A549 (cell line): ENCODE results near the gene PRKCE. TPM values are rescaled to one million over a fixed set of nuclear protein-coding genes. Genes with fewer than 3 reads are reported as not detected.
A peak's percentile ranks its signal among the peaks of the same experiment; 100 is the strongest.

ENCODE experiments used
- ATAC-seq, 2 experiments: fragments of 200-7000 bp in 1 of 2; fragments of >200 bp in 1 of 2; cut with Nextera tagmentation in 1 of 2; cut with Tn5 transposase in 1 of 2; 3 replicates each; pipeline versions ENCODE4 v1.8.0 to v1.9.1; 2018 to 2020; ENCODE audit warnings: mild to moderate bottlenecking in 1 of 2, moderate library complexity in 1 of 2
- CTCF ChIA-PET: fragments of 300-600 bp; sonication (Branson Sonifier 250); formaldehyde crosslinking; extraction: SDS; loops from one replicate; lab custom pipeline; 2021; ENCODE audit warnings: antibody characterized with exemption, inconsistent platforms; lab: Yijun Ruan, JAX
- POLR2A ChIA-PET: fragments of 350-600 bp; formaldehyde crosslinking; extraction: SDS; loops from one replicate; lab custom pipeline; 2021; ENCODE audit warnings: antibody characterized with exemption, inconsistent platforms; lab: Yijun Ruan, JAX
- DNase-seq, 2 experiments: peaks; one replicate each; pipeline versions ENCODE4 v3.0.0 to v3.0.0-alpha.2; 2011 to 2016; ENCODE audit warnings: low read depth in 1 of 2, low spot score in 1 of 2
- FAIRE-seq: peaks from 2 replicates; lab custom pipeline; 2011; peaks lifted over from hg19 to GRCh38; lab: Jason Lieb, UNC
- H3K27ac ChIP-seq, 2 experiments: fragments of >200 bp; sonication (Bioruptor Twin); formaldehyde crosslinking; 3 replicates each; pipeline ENCODE4 v1.5.1; 2016 to 2017
- H3K4me1 ChIP-seq: fragments of >200 bp; sonication (Bioruptor Twin); formaldehyde crosslinking; 3 replicates; pipeline ENCODE4 v1.6.1; 2016
- H3K4me2 ChIP-seq: fragments of >200 bp; sonication (Bioruptor Twin); formaldehyde crosslinking; 3 replicates; pipeline ENCODE4 v1.6.1; 2016
- H3K4me3 ChIP-seq: fragments of >200 bp; sonication (Bioruptor Twin); formaldehyde crosslinking; 3 replicates; pipeline ENCODE4 v1.5.1; 2016
- H3K9me3 ChIP-seq: fragments of >200 bp; sonication (Bioruptor Twin); formaldehyde crosslinking; 3 replicates; pipeline ENCODE4 v1.6.1; 2016
- ATOH8 ChIP-seq: fragments of 250-450 bp; sonication (Bioruptor Pico); IDR thresholded peaks from 2 replicates; pipeline ENCODE4 v1.5.0; 2020; ENCODE audit warnings: low read depth, mild to moderate bottlenecking, moderate library complexity
- CBX8 ChIP-seq: fragments of 200-600 bp; sonication (generic); IDR thresholded peaks from 2 replicates; pipeline ENCODE4 v1.6.1; 2016
- CHD2 ChIP-seq: fragments of 150-350 bp; IDR thresholded peaks from 2 replicates; pipeline ENCODE4 v1.6.1; 2014; ENCODE audit warnings: low read length; ENCODE audit not compliant: partially characterized antibody
- CHD4 ChIP-seq: fragments of 200-600 bp; sonication (generic); IDR thresholded peaks from 2 replicates; pipeline ENCODE4 v1.6.1; 2016; ENCODE audit warnings: antibody characterized with exemption, mild to moderate bottlenecking, borderline replicate concordance
- CTCF ChIP-seq: fragments of >200 bp; sonication (Bioruptor Twin); formaldehyde crosslinking; IDR thresholded peaks from 3 replicates; pipeline ENCODE4 v1.5.1; 2016
- EHMT2 ChIP-seq: fragments of 200-600 bp; sonication (generic); IDR thresholded peaks from 2 replicates; pipeline ENCODE4 v1.6.1; 2016; ENCODE audit warnings: antibody characterized with exemption, low read depth, mild to moderate bottlenecking, moderate library complexity
- FOSB ChIP-seq: fragments of 250-450 bp; sonication (Bioruptor Pico); IDR thresholded peaks from 2 replicates; pipeline ENCODE4 v1.5.0; 2020; ENCODE audit warnings: mild to moderate bottlenecking, moderate library complexity
- FOSL2 ChIP-seq, 2 experiments: fragments of 450-650 bp in 1 of 2; fragments of >200 bp in 1 of 2; sonication (Bioruptor Twin) in 1 of 2; formaldehyde crosslinking; IDR thresholded peaks; 2 replicates each; pipeline versions ENCODE4 v1.5.0 to v1.6.1; 2016 to 2020; ENCODE audit warnings: mild to moderate bottlenecking in 1 of 2, moderate library complexity in 1 of 2
- HDAC2 ChIP-seq: fragments of 200-600 bp; sonication (generic); IDR thresholded peaks from 2 replicates; pipeline ENCODE4 v1.6.1; 2016
- HEYL ChIP-seq: fragments of 250-450 bp; sonication (Bioruptor Pico); IDR thresholded peaks from 2 replicates; pipeline ENCODE4 v1.8.0; 2021; ENCODE audit warnings: mild to moderate bottlenecking, moderate library complexity
- JUN ChIP-seq, 2 experiments: fragments of >200 bp; sonication (Bioruptor Twin); formaldehyde crosslinking; IDR thresholded peaks; 2 replicates in 1 of 2; 3 replicates in 1 of 2; pipeline ENCODE4 v1.6.1; 2016 to 2017
- JUNB ChIP-seq: fragments of >200 bp; sonication (Bioruptor Twin); formaldehyde crosslinking; IDR thresholded peaks from 2 replicates; pipeline ENCODE4 v1.6.1; 2016
- KDM1A ChIP-seq: fragments of 200-600 bp; sonication (generic); IDR thresholded peaks from 2 replicates; pipeline ENCODE4 v1.6.1; 2016; ENCODE audit warnings: low read depth, mild to moderate bottlenecking
- KDM5A ChIP-seq: fragments of 200-600 bp; sonication (generic); IDR thresholded peaks from 2 replicates; pipeline ENCODE4 v1.6.1; 2016; ENCODE audit warnings: antibody characterized with exemption, mild to moderate bottlenecking
- MAFK ChIP-seq: fragments of 450-650 bp; IDR thresholded peaks from 2 replicates; pipeline ENCODE4 v1.6.1; 2014; ENCODE audit not compliant: partially characterized antibody
- MAX ChIP-seq: IDR thresholded peaks from 2 replicates; pipeline ENCODE4 v1.6.1; 2012
- MAZ ChIP-seq: fragments of 150-350 bp; IDR thresholded peaks from 2 replicates; pipeline ENCODE4 v1.6.1; 2014; ENCODE audit warnings: antibody characterized with exemption, low read depth, low read length, borderline replicate concordance
- MYC ChIP-seq: IDR thresholded peaks from 2 replicates; pipeline ENCODE4 v1.6.1; 2012; ENCODE audit warnings: mild to moderate bottlenecking, inconsistent platforms, low read length, improper control_type of control experiment, borderline replicate concordance
- NFE2L2 ChIP-seq: fragments of 150-350 bp; conservative IDR thresholded peaks from 2 replicates; pipeline ENCODE4 v1.6.1; 2014; ENCODE audit warnings: low read length
- PHF8 ChIP-seq: fragments of 200-600 bp; sonication (generic); IDR thresholded peaks from 2 replicates; pipeline ENCODE4 v1.6.1; 2016; ENCODE audit warnings: low read depth, mild to moderate bottlenecking, antibody characterized with exemption, moderate library complexity, borderline replicate concordance
- RAD21 ChIP-seq, 2 experiments: fragments of >200 bp in 1 of 2; sonication (Bioruptor Twin) in 1 of 2; formaldehyde crosslinking in 1 of 2; IDR thresholded peaks in 1 of 2; conservative IDR thresholded peaks in 1 of 2; 2 replicates in 1 of 2; 3 replicates in 1 of 2; pipeline ENCODE4 v1.6.1; 2012 to 2018; ENCODE audit warnings: inconsistent platforms in 1 of 2
- RARB ChIP-seq: fragments of 250-450 bp; sonication (Bioruptor Pico); IDR thresholded peaks from 2 replicates; pipeline ENCODE4 v1.8.0; 2021; ENCODE audit warnings: mild to moderate bottlenecking, moderate library complexity
- RCOR1 ChIP-seq: fragments of 150-350 bp; IDR thresholded peaks from 2 replicates; pipeline ENCODE4 v1.6.1; 2014; ENCODE audit warnings: antibody characterized with exemption, low read length, low read depth
- RNF2 ChIP-seq: fragments of 200-600 bp; sonication (generic); IDR thresholded peaks from 2 replicates; pipeline ENCODE4 v1.6.1; 2016; ENCODE audit warnings: low read depth, mild to moderate bottlenecking, antibody characterized with exemption, moderate library complexity, borderline replicate concordance
- SREBF2 ChIP-seq: fragments of 450-650 bp; IDR thresholded peaks from 2 replicates; pipeline ENCODE4 v1.6.1; 2014; ENCODE audit warnings: mild to moderate bottlenecking, moderate library complexity
- TFCP2L1 ChIP-seq: fragments of 250-450 bp; sonication (Bioruptor Pico); IDR thresholded peaks from 2 replicates; pipeline ENCODE4 v1.5.0; 2021; ENCODE audit warnings: mild to moderate bottlenecking
- ZC3H11A ChIP-seq: fragments of 450-650 bp; IDR thresholded peaks from 2 replicates; pipeline ENCODE4 v1.6.1; 2014; ENCODE audit warnings: antibody characterized with exemption, mild to moderate bottlenecking
- ZFP36 ChIP-seq: fragments of 450-650 bp; IDR thresholded peaks from 2 replicates; pipeline ENCODE4 v1.6.1; 2014; ENCODE audit warnings: borderline replicate concordance; ENCODE audit not compliant: partially characterized antibody
- ZSCAN20 ChIP-seq: fragments of 250-450 bp; sonication (Bioruptor Pico); IDR thresholded peaks from 2 replicates; pipeline ENCODE4 v1.8.0; 2022; ENCODE audit warnings: mild to moderate bottlenecking, moderate library complexity
- WGBS: methylation state at CpG from one replicate; pipeline ENCODE4 v1.1.6; 2017; ENCODE audit errors: missing lambda C conversion rate; 5-methylcytosine and 5-hydroxymethylcytosine counted together
- polyA plus RNA-seq, 4 experiments: library from polyadenylated mRNA; depleted of rRNA in 3 of 4; stranded (reverse); fragments of >200 nt; fragmentation: RNase III in 1 of 4; extraction: RNeasy Plus Mini Kit Qiagen cat#74134 plus additional on column Dnase treatment in 1 of 4; gene quantifications; 2 replicates in 3 of 4; 3 replicates in 1 of 4; pipeline ENCODE4 v1.2.3, GENCODE V29; 2011 to 2017

The PRKCE gene
- polyA plus RNA-seq, 2 of the 4 experiments (the other 2 are of a cell fraction) = 11.5 to 12.0 TPM

GRCh38 chr2:45769854-45770576, 118.5 kb downstream of the PRKCE start:
- DNase-seq = no peak
- no peak for FAIRE-seq
- no peak for TF ChIP-seq ZFP36
- no peak for TF ChIP-seq RCOR1
- no peak for TF ChIP-seq FOSL2 (IDR thresholded peaks at IDR 0.05)
- no peak for TF ChIP-seq FOSL2 (CRISPR knock-in tag; IDR thresholded peaks at IDR 0.05)
- no peak for TF ChIP-seq JUN (IDR thresholded peaks at IDR 0.05)
- no peak for TF ChIP-seq SREBF2
- TF ChIP-seq HEYL (CRISPR knock-in tag) = no peak
- TF ChIP-seq KDM5A = no peak
- no peak for TF ChIP-seq JUNB
- TF ChIP-seq HDAC2 = no peak
- no peak for TF ChIP-seq ZC3H11A
- no peak for TF ChIP-seq PHF8
- WGBS = 79% methylated on average over 15 of the region's 15 CpGs
- CTCF ChIA-PET = interaction anchor here (0.6 to 1.0 kb wide), 2 partner anchors 11 to 1126 kb away, joined by 3 to 4 read pairs; no protein-coding TSS in a partner anchor
- no peak for ATAC-seq
- H3K4me2 ChIP-seq = no peak overlapping the region
- POLR2A ChIA-PET = interaction anchor here (0.7 kb wide), 1 partner anchor 45 kb away, joined by 3 read pairs; no protein-coding TSS in a partner anchor
- no peak overlapping the region for H3K27ac ChIP-seq
- no peak overlapping the region for H3K4me3 ChIP-seq
- no peaks in the 10 kb centered on the region for H3K4me1 ChIP-seq
- no peaks in the 10 kb centered on the region for H3K9me3 ChIP-seq

GRCh38 chr2:45770811-45771210, 119.3 kb downstream of the PRKCE start:
- Histone ChIP-seq H3K9me3 (no peaks in the 10 kb centered on the region), H3K27ac (no peak overlapping the region), H3K4me1 (no peaks in the 10 kb centered on the region), H3K4me3 (no peak overlapping the region), H3K4me2 (no peak overlapping the region)
- DNase-seq (no peak), FAIRE-seq (no peak), ATAC-seq (no peak)
- TF ChIP-seq CHD4 (no peak), RARB (no peak), KDM5A (no peak), RAD21 (conservative IDR thresholded peaks at IDR 0.05 in 1 of 2, IDR thresholded peaks at IDR 0.05 in 1 of 2) (no peak), ATOH8 (CRISPR knock-in tag) (no peak), KDM1A (no peak), ZFP36 (no peak), EHMT2 (no peak), FOSB (no peak), TFCP2L1 (CRISPR knock-in tag) (no peak), NFE2L2 (no peak), MYC (no peak)
- 77% methylated on average over 1 of the region's 1 CpG for WGBS
- POLR2A ChIA-PET = interaction anchor here (0.6 to 0.7 kb wide), 2 partner anchors 9 to 46 kb away, joined by 3 read pairs; no protein-coding TSS in a partner anchor
- CTCF ChIA-PET = interaction anchor here (0.6 to 1.0 kb wide), 2 partner anchors 10 to 1127 kb away, joined by 3 to 4 read pairs; no protein-coding TSS in a partner anchor

GRCh38 chr2:45771261-45771660, 119.8 kb downstream of the PRKCE start:
- ChIA-PET POLR2A (interaction anchor here (0.6 kb wide), 1 partner anchor 8 kb away, joined by 3 read pairs; no protein-coding TSS in a partner anchor), CTCF (interaction anchor here (1.0 kb wide), 1 partner anchor 9 kb away, joined by 4 read pairs; no protein-coding TSS in a partner anchor)
- Histone ChIP-seq H3K9me3 (no peaks in the 10 kb centered on the region), H3K4me3 (no peak overlapping the region), H3K4me1 (0 out of 3 replicates have a peak, but pooled peaks cover 1% of the 10 kb centered on the region), H3K4me2 (no peak overlapping the region), H3K27ac (no peak overlapping the region)
- FAIRE-seq = no peak
- peak in 1 of 2 experiments; percentile 57; a peak in 3 of 6 replicates for ATAC-seq
- WGBS = 73% methylated on average over 10 of the region's 10 CpGs
- DNase-seq = no peak
- no peak for TF ChIP-seq TFCP2L1 (CRISPR knock-in tag)
- no peak for TF ChIP-seq CTCF
- TF ChIP-seq CBX8 = no peak
- TF ChIP-seq SREBF2 = no peak
- no peak for TF ChIP-seq HDAC2
- TF ChIP-seq MAFK = no peak
- no peak for TF ChIP-seq MAZ
- no peak for TF ChIP-seq FOSB
- TF ChIP-seq ZSCAN20 (CRISPR knock-in tag) = no peak
- no peak for TF ChIP-seq RNF2
- no peak for TF ChIP-seq CHD2
- no peak for TF ChIP-seq MAX
- TF ChIP-seq JUN (IDR thresholded peaks at IDR 0.05) = no peak
